ENCODE measurements around the gene FASLG.
"Not testable (repeated sequence)": the region's sequence is repeated elsewhere in the genome, so short reads cannot be mapped to it uniquely, and the experiment has no call there.

Gene FASLG

GRCh38 chr1:172686143-172686542 is 27.2 kb downstream of the FASLG start:
- no peak for DNase-seq

GRCh38 chr1:172688428-172689085 is 29.7 kb downstream of the FASLG start:
- not testable (repeated sequence) for DNase-seq

GRCh38 chr1:172690925-172691324 is 32.0 kb downstream of the FASLG start:
- not testable (repeated sequence) for DNase-seq

GRCh38 chr1:172697534-172698002 is 38.7 kb downstream of the FASLG start:
- DNase-seq, result no peak

GRCh38 chr1:172698224-172698623 is 39.3 kb downstream of the FASLG start:
- no peak for DNase-seq

GRCh38 chr1:172699111-172699510 is 40.2 kb downstream of the FASLG start:
- DNase-seq, result no peak

GRCh38 chr1:172699695-172700227 is 40.9 kb downstream of the FASLG start:
- DNase-seq, result no peak

GRCh38 chr1:172700556-172700955 is 41.7 kb downstream of the FASLG start:
- no peak for DNase-seq

GRCh38 chr1:172704001-172704400 is 45.1 kb downstream of the FASLG start:
- no peak for DNase-seq

GRCh38 chr1:172704420-172705210 is 45.7 kb downstream of the FASLG start:
- DNase-seq, result no peak

GRCh38 chr1:172708452-172708851 is 49.5 kb downstream of the FASLG start:
- no peak for DNase-seq

GRCh38 chr1:172711558-172711957 is 52.7 kb downstream of the FASLG start:
- no peak for DNase-seq

GRCh38 chr1:172713466-172713865 is 54.6 kb downstream of the FASLG start:
- no peak for DNase-seq

Data from DMS 273 treated with DMSO at 0.1 percent for 48 hours (cell line).